Endothelial cell of umbilical vein (primary cell): Measurements from ENCODE around the gene DAZAP1. TPM values are rescaled to one million over a fixed set of nuclear protein-coding genes. Genes with fewer than 3 reads are reported as not detected.
A peak's percentile ranks its signal among the peaks of the same experiment; 100 is the strongest.

Experiments used
- BruUV-seq: library from RNA; stranded (reverse); fragments of 400-500 nt; replicated peaks from 2 replicates; lab custom pipeline; 2021; lab: Mats Ljungman, UMichigan
- CTCF ChIA-PET: fragments of 300-600, 350-600 bp; sonication (Branson Sonifier 250); formaldehyde crosslinking; loops from one replicate; lab custom pipeline; 2021; ENCODE audit warnings: antibody characterized with exemption, inconsistent platforms; lab: Charles Lee
- POLR2A ChIA-PET: fragments of 300-600, 350-600 bp; sonication (Branson Sonifier 250); formaldehyde crosslinking; loops from one replicate; lab custom pipeline; 2021; ENCODE audit warnings: antibody characterized with exemption, inconsistent platforms; lab: Charles Lee
- DNase-seq: peaks from one replicate; pipeline ENCODE4 v3.0.0-alpha.2; 2011; ENCODE audit warnings: low read depth, low spot score
- FAIRE-seq: peaks from 2 replicates; lab custom pipeline; 2011; peaks lifted over from hg19 to GRCh38; lab: Jason Lieb, UNC
- H2AFZ ChIP-seq: 2 replicates; pipeline ENCODE4 v1.6.0; 2012; ENCODE audit warnings: low read depth, low read length, control low read depth, inconsistent platforms
- H3K27ac ChIP-seq: 2 replicates; pipeline ENCODE4 v1.5.1; 2011; ENCODE audit warnings: low read depth, mild to moderate bottlenecking, control low read depth, low read length, moderate library complexity; ENCODE audit not compliant: insufficient read depth
- H3K27me3 ChIP-seq, 2 experiments: 2 replicates each; pipeline versions ENCODE4 v1.6.0 to v1.6.1; 2011; ENCODE audit warnings: low read length in 2 of 2, mixed read lengths in 1 of 2; ENCODE audit not compliant: control insufficient read depth in 2 of 2, insufficient read depth in 2 of 2
- H3K36me3 ChIP-seq, 2 experiments: 2 replicates in 1 of 2; 3 replicates in 1 of 2; pipeline ENCODE4 v1.5.1; 2011; ENCODE audit warnings: low read length in 2 of 2, mild to moderate bottlenecking in 1 of 2, moderate library complexity in 1 of 2; ENCODE audit not compliant: control insufficient read depth in 2 of 2, insufficient read depth in 2 of 2; ENCODE audit errors: extremely low read depth in 1 of 2
- H3K4me1 ChIP-seq: 3 replicates; pipeline ENCODE4 v1.5.1; 2011; ENCODE audit warnings: mild to moderate bottlenecking, low read length; ENCODE audit not compliant: control insufficient read depth, insufficient read depth; ENCODE audit errors: extremely low read depth
- H3K4me2 ChIP-seq: 2 replicates; pipeline ENCODE4 v1.6.1; 2011; ENCODE audit warnings: low read length, control low read depth, mixed read lengths; ENCODE audit not compliant: insufficient read depth
- H3K4me3 ChIP-seq, 3 experiments: fragments of 200-600 bp in 1 of 3; sonication (generic), shearing (Covaris generic) in 1 of 3; replicated peaks in 1 of 3; 2 replicates each; pipeline ENCODE4 v1.5.1; 2011 to 2016; ENCODE audit warnings: control low read depth in 3 of 3, low read length in 3 of 3, mild to moderate bottlenecking in 2 of 3, inconsistent platforms in 1 of 3, low read depth in 1 of 3, moderate library complexity in 1 of 3; ENCODE audit not compliant: insufficient read depth in 1 of 3
- H3K79me2 ChIP-seq: 2 replicates; pipeline ENCODE4 v1.6.0; 2012; ENCODE audit warnings: low read length, inconsistent platforms; ENCODE audit not compliant: control insufficient read depth, insufficient read depth
- H3K9ac ChIP-seq: replicated peaks from 2 replicates; pipeline ENCODE3; 2011; ENCODE audit warnings: low read length, control low read depth; ENCODE audit not compliant: insufficient read depth; ENCODE audit errors: extremely low read depth
- H3K9me1 ChIP-seq: replicated peaks from 3 replicates; pipeline ENCODE4 v1.6.0; 2011; ENCODE audit warnings: mild to moderate bottlenecking, low read length; ENCODE audit not compliant: control insufficient read depth, insufficient read depth; ENCODE audit errors: extremely low read depth
- H3K9me3 ChIP-seq: replicated peaks from 2 replicates; pipeline ENCODE4 v1.5.1; 2012; ENCODE audit warnings: low read length, inconsistent platforms; ENCODE audit not compliant: control insufficient read depth, insufficient read depth
- H4K20me1 ChIP-seq: replicated peaks from 2 replicates; pipeline ENCODE3; 2011; ENCODE audit warnings: mild to moderate bottlenecking, low read length; ENCODE audit not compliant: control insufficient read depth, insufficient read depth; ENCODE audit errors: extremely low read depth
- EZH2 ChIP-seq: IDR thresholded peaks from 2 replicates; pipeline ENCODE4 v1.6.1; 2012; ENCODE audit warnings: borderline replicate concordance, low read depth, mild to moderate bottlenecking, moderate library complexity, low read length, inconsistent platforms; ENCODE audit not compliant: severe bottlenecking
- FOS ChIP-seq: IDR thresholded peaks from 2 replicates; pipeline ENCODE4 v1.6.1; 2011; ENCODE audit warnings: mild to moderate bottlenecking, low read length, moderate library complexity, borderline replicate concordance; ENCODE audit not compliant: insufficient read depth
- GATA2 ChIP-seq: IDR thresholded peaks from 2 replicates; pipeline ENCODE4 v1.7.0; 2011; ENCODE audit warnings: low read depth, mild to moderate bottlenecking, moderate library complexity, mixed read lengths, low read length; ENCODE audit not compliant: insufficient read length, insufficient read depth
- JUN ChIP-seq: IDR thresholded peaks from 2 replicates; pipeline ENCODE4 v1.6.1; 2011; ENCODE audit warnings: borderline replicate concordance, low read depth; ENCODE audit not compliant: insufficient read length, insufficient read depth
- MYC ChIP-seq: IDR thresholded peaks from one replicate; pipeline ENCODE4 v1.6.1; 2011; ENCODE audit warnings: mild to moderate bottlenecking, low read depth, low read length
- POLR2A ChIP-seq: IDR thresholded peaks from 2 replicates; pipeline ENCODE4 v1.6.1; 2012; ENCODE audit warnings: low read depth, mild to moderate bottlenecking, control low read depth, low read length
- POLR2AphosphoS5 ChIP-seq: IDR thresholded peaks from 2 replicates; pipeline ENCODE4 v1.6.1; 2012; ENCODE audit warnings: low read depth, mild to moderate bottlenecking, control low read depth, low read length, moderate library complexity; ENCODE audit not compliant: insufficient read depth
- dilution Hi-C: fragments of 300-500 bp; cut with MboI; formaldehyde crosslinking; loops from one replicate; pipeline ENCODE4 v1.15.0; 2019; ENCODE audit warnings: low sequenced_read_pairs; ENCODE audit not compliant: extremely low pct_ligation_motif_present
- intact Hi-C: fragments of 100-400 bp; cut with micrococcal nuclease; formaldehyde crosslinking; loops from one replicate; pipeline ENCODE4 v1.10.0; 2022
- polyA plus RNA-seq, 4 experiments: library from polyadenylated mRNA; depleted of rRNA in 3 of 4; stranded (reverse) in 3 of 4; unstranded in 1 of 4; fragments of >200 nt; gene quantifications; 2 replicates each; pipeline versions ENCODE4 v1.2.1 to v1.2.3, GENCODE V29; 2011 to 2012; ENCODE audit warnings: missing spikeins in 1 of 4
- total RNA-seq: library from RNA; stranded (reverse); gene quantifications from 2 replicates; pipeline ENCODE4 v1.2.3, GENCODE V29; 2021
- TF ChIP-seq, protein P1 (sequence below), 2 donors: IDR thresholded peaks; 1 replicate in 1 of 2; 2 replicates in 1 of 2; pipeline ENCODE4 v1.5.1; 2011; ENCODE audit warnings: low read length in 2 of 2, mild to moderate bottlenecking in 2 of 2, moderate library complexity in 2 of 2, control low read depth in 1 of 2, inconsistent platforms in 1 of 2, low read depth in 1 of 2; ENCODE audit not compliant: insufficient read depth in 1 of 2; ENCODE audit errors: extremely low read depth in 1 of 2
- TF ChIP-seq, protein P2 (sequence below): IDR thresholded peaks from 2 replicates; pipeline ENCODE4 v1.6.1; 2011; ENCODE audit not compliant: insufficient read depth, insufficient read length

The DAZAP1 gene
- total and polyA plus RNA-seq, 2 donors (not counting 3 experiments of a cell fraction or from before 2014, with no cell fraction given): 50.1 to 187 TPM

- dilution Hi-C loops (no loop called here), intact Hi-C loops (no loop called here)
- Histone ChIP-seq H3K9ac (no peak overlapping the region), H3K36me3 (no peaks in the 10 kb centered on the region), H3K9me1 (no peaks in the 10 kb centered on the region), H3K27me3 (peaks cover 25 to 53% of the 10 kb centered on the region in 2 experiments), H3K27ac (no peak overlapping the region), H3K9me3 (no peaks in the 10 kb centered on the region), H3K4me1 (peaks cover 5% of the 10 kb centered on the region), H2AFZ (no peak overlapping the region), H3K4me2 (peak overlapping the region; percentile 2), H3K79me2 (no peaks in the 10 kb centered on the region), H3K4me3 (no peak overlapping the region), H4K20me1 (no peaks in the 10 kb centered on the region)
- POLR2A ChIA-PET: no interaction called here
- TF ChIP-seq POLR2AphosphoS5: no peak
- TF ChIP-seq, protein P1, sequence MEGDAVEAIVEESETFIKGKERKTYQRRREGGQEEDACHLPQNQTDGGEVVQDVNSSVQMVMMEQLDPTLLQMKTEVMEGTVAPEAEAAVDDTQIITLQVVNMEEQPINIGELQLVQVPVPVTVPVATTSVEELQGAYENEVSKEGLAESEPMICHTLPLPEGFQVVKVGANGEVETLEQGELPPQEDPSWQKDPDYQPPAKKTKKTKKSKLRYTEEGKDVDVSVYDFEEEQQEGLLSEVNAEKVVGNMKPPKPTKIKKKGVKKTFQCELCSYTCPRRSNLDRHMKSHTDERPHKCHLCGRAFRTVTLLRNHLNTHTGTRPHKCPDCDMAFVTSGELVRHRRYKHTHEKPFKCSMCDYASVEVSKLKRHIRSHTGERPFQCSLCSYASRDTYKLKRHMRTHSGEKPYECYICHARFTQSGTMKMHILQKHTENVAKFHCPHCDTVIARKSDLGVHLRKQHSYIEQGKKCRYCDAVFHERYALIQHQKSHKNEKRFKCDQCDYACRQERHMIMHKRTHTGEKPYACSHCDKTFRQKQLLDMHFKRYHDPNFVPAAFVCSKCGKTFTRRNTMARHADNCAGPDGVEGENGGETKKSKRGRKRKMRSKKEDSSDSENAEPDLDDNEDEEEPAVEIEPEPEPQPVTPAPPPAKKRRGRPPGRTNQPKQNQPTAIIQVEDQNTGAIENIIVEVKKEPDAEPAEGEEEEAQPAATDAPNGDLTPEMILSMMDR (IDR thresholded peaks at IDR 0.05; ENCODE audit: extremely low read depth in 1 of 2, insufficient read depth in 1 of 2, low read depth in 1 of 2, low read length in 2 of 2): peak; percentile 28 to 77
- no peak for TF ChIP-seq POLR2A
- CTCF ChIA-PET: interaction anchor here (0.8 to 2.6 kb wide), 13 partner anchors 10 to 303 kb away, joined by 3 to 14 read pairs (median 5); partner anchors contain the start of gene REEP6
- DNase-seq: peak; percentile 41
- BruUV-seq: no TSS peak
- peak; percentile 75 for FAIRE-seq
Observed at GRCh38 chr19:1465191-1466016, 58.0 kb downstream of the DAZAP1 start.

DNA sequence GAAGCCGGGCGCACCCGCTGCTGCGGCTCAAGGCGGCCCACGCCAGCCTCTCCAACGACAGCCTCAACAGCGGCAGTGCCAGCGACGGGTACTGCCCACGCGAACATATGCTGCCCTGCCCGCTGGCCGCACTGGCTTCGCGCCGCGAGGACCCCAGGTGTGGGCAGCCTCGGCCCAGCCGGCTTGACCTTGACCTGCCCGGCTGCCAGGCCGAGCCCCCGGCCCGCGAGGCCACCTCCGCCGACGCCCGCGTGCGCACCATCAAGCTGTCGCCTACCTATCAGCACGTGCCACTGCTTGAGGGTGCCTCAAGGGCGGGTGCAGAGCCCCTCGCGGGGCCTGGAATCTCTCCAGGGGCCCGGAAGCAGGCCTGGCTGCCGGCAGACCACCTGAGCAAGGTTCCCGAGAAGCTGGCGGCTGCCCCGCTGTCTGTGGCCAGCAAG is 58.7 kb downstream of the DAZAP1 start:
- H3K4me1 ChIP-seq: peaks cover 5% of the 10 kb centered on the region
- peak overlapping the region; percentile 2 for H3K4me2 ChIP-seq
- no peaks in the 10 kb centered on the region for H3K9me3 ChIP-seq
- H3K36me3 ChIP-seq: no peaks in the 10 kb centered on the region
- POLR2A ChIA-PET: no interaction called here
- no peaks in the 10 kb centered on the region for H4K20me1 ChIP-seq
- H2AFZ ChIP-seq: no peak overlapping the region
- no TSS peak for BruUV-seq
- no peaks in the 10 kb centered on the region for H3K79me2 ChIP-seq
- CTCF ChIA-PET: interaction anchor here (0.6 to 3.6 kb wide), 16 partner anchors 8 to 389 kb away, joined by 3 to 14 read pairs (median 5); partner anchors contain the start of gene REEP6
- DNase-seq (no peak), FAIRE-seq (no peak)
- H3K27me3 ChIP-seq: peaks cover 29 to 59% of the 10 kb centered on the region in 2 experiments
- dilution Hi-C loops (no loop called here), intact Hi-C loops (no loop called here)
- H3K9ac ChIP-seq: no peak overlapping the region
- no peak overlapping the region for H3K27ac ChIP-seq
- H3K9me1 ChIP-seq: no peaks in the 10 kb centered on the region
- H3K4me3 ChIP-seq: no peak overlapping the region
- TF ChIP-seq JUN (no peak), GATA2 (no peak), POLR2A (no peak), MYC (no peak), FOS (no peak), POLR2AphosphoS5 (no peak), EZH2 (no peak)
- TF ChIP-seq, protein P2, sequence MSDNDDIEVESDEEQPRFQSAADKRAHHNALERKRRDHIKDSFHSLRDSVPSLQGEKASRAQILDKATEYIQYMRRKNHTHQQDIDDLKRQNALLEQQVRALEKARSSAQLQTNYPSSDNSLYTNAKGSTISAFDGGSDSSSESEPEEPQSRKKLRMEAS: no peak
- TF ChIP-seq, protein P1 (IDR thresholded peaks at IDR 0.05; ENCODE audit: extremely low read depth in 1 of 2, insufficient read depth in 1 of 2, low read depth in 1 of 2, low read length in 2 of 2): no peak
